ENCODE measurements around the gene PCDH9.

- TF ChIP-seq POLR2A (IDR thresholded peaks at IDR 0.05): no peak
- no peak for TF ChIP-seq CTCF (IDR thresholded peaks at IDR 0.05)
Measured at GRCh38 chr13:66693656-66694055, 536.5 kb downstream of the PCDH9 start.
